RCC 7860 (cell line): Measurements from ENCODE around the gene LAGE3.

Source experiments
- DNase-seq: peaks from one replicate; pipeline ENCODE4 v3.0.0-alpha.2; 2015; ENCODE audit warnings: low spot score
- FAIRE-seq: peaks from 2 replicates; lab custom pipeline; 2012; peaks lifted over from hg19 to GRCh38; lab: Jason Lieb, UNC

The LAGE3 gene

GRCh38 chrX:154481195-154481594 is 2.1 kb upstream of the LAGE3 start:
- DNase-seq (no peak), FAIRE-seq (no peak)

GRCh38 chrX:154477891-154478477 is 1.1 kb downstream of the LAGE3 start:
- FAIRE-seq (no peak), DNase-seq (no peak)

DNA sequence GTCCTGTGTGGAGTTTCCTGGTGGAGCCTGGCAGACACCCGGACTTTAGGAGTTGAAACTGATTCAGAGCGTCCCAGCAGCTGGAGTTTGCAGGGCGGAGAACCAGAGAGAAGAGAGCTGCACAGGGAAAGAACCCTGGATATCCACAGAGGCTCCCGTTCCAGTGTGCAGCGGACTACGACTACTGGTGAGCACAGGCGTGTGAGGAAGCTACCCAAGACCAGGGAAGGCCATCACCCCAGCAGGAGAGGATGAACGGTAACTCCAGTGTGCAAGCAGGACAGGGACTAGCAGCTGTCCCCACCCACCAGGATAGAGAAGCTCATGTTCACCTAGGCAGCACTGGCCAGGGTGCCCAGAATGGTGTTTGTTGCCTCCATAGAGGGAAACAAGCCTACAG is 2.3 kb downstream of the LAGE3 start:
- FAIRE-seq, result no peak
- DNase-seq, result peak; percentile 7

DNA sequence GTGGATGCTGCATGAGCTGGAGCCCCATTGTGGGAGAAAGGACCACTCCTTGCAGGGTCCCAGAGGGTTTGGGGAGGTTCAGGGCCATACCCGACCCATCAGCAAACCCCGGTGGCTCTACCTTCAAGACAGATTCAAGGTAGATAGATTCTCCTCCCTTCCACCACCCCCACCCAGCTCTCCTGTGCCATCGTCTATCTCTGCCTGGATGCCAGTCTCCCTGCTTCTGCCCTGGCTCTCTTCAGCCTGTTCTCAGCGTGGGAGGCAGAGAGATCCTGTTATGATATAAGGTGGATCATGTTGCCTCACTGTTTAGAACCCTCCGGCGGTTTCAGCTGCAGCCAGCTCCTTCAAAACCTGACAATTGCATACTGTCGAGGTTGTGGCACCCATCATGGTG is 5.4 kb downstream of the LAGE3 start:
- DNase-seq, result no peak
- FAIRE-seq, result no peak

DNA sequence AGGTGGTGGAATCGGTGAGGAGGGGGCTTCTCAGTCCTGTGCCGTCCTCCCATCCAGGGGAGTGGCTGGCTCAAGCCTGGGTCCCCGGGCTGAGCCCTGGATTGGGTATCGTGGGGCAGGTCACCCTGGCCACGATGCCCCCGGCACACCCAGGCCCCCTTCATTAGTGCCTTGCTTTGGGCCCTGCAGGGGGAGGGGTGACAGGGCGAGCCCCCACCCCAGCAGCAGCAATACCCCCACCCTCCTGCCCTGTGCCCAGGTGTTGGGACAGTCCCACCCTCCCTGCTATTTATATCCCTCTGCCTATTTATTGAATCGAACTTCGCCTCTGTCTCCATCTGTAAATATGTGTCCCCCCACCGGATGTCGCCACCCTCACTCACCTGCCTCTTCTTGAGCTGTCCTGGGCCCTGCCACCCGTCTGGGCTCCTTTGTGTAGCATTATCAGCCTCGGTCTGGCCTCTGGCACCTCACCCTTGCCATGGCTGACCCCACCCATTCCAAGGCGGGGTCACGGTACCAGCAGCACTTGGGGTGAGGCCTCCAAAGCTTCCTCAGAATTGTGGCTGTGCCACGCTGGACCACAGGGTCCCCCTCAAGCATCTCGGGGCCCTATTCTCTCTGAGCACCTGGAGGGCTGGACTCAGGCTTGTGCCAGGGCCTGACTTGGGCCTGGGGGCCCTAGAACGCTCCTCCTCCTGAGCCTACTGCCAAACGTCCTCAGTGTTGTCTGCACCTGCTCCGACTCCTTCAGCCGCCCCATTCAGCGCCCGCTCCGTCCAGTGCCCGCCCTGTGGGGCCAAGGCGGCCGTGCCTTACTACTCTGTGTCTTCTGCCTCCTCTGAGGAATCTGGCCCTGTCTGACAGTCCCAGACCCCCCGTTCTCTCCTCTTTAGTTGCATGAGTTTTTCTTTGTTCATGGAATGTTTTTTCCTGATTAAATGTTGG is 6.1 kb downstream of the LAGE3 start:
- no peak for FAIRE-seq
- DNase-seq, result no peak

GRCh38 chrX:154471839-154472684 is 7.0 kb downstream of the LAGE3 start:
- FAIRE-seq (no peak), DNase-seq (no peak)

DNA sequence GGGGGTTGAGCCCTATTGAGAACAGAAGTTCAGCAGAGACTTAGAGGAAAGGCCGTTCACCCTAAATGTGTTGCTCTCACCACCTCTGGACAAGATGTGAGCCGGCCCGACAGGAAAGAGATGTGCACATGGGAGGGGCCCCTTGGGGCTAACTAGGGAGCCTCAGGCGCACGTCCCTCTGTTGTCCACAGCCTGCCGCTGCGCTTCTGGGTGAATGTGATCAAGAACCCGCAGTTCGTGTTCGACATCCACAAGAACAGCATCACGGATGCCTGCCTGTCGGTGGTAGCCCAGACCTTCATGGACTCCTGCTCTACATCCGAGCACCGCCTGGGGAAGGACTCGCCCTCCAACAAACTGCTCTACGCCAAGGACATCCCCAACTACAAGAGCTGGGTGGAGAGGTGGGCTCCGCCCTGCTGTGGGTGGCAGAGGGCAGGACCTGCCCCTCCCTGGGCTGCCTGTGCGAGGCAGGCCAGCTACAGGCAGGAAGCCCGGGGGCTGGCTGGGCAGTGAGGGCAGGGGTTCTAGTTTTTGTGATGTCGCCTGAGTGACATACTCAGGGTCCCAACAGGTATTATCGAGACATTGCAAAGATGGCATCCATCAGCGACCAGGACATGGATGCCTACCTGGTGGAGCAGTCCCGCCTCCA is 8.0 kb downstream of the LAGE3 start:
- FAIRE-seq (no peak), DNase-seq (no peak)

GRCh38 chrX:154470434-154470833 is 8.6 kb downstream of the LAGE3 start:
- DNase-seq (no peak), FAIRE-seq (no peak)

DNA sequence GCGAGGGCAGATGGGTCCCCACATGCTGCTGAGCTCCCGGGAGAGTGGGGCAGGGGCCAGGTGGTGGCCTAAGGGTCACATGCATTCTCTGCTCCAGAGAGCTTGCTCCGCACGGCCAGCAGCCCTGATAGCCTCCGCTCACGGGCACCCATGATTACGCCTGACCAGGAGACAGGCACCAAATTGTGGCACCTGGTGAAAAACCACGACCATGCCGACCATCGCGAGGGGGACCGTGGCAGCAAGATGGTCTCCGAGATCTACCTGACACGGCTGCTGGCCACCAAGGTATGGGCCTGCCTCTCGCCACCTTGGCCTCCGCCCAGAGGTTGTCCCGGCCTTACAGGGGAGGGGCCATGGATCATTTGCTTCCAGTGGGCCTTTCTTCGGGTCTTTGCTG is 9.2 kb downstream of the LAGE3 start:
- DNase-seq (no peak), FAIRE-seq (no peak)

- FAIRE-seq, result no peak
- no peak for DNase-seq
Observed at GRCh38 chrX:154469114-154469513, 10.0 kb downstream of the LAGE3 start.

DNA sequence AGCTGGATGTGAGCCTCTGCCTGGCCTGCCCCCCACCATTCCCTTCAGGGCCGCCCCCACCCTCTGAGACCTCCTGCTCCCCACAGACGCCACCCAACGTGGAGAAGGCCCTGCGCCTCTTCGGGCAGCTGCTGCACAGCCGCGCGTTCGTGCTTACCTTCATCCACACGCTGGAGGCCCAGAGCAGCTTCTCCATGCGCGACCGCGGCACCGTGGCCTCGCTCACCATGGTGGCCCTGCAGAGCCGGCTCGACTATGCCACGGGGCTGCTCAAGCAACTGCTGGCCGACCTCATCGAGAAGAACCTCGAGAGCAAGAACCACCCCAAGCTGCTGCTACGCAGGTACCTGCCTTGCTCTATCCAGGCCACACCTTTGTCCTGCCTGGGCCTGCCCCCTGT is 10.9 kb downstream of the LAGE3 start:
- DNase-seq, result no peak
- FAIRE-seq, result no peak

GRCh38 chrX:154467556-154467955 is 11.5 kb downstream of the LAGE3 start:
- no peak for FAIRE-seq
- DNase-seq, result no peak

DNA sequence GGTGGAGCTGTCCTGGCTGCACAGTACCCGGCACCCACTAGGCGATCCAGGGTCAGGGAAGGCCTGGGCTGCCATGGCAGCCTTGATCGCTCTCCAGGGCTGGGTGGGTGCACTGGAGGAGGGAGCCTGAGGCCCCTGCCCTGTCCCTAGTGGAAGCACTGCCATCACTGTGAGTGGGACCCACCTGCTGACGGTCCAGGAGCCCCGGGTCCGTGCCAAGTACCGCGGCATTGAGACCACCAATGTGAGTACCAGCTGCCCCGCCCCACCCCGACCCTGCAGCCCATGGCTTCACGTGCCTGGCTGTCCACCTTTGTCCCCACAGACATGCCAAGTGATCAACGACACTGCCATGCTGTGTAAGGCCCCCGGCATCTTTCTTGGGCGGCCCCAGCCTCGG is 12.2 kb downstream of the LAGE3 start:
- FAIRE-seq (no peak), DNase-seq (no peak)

DNA sequence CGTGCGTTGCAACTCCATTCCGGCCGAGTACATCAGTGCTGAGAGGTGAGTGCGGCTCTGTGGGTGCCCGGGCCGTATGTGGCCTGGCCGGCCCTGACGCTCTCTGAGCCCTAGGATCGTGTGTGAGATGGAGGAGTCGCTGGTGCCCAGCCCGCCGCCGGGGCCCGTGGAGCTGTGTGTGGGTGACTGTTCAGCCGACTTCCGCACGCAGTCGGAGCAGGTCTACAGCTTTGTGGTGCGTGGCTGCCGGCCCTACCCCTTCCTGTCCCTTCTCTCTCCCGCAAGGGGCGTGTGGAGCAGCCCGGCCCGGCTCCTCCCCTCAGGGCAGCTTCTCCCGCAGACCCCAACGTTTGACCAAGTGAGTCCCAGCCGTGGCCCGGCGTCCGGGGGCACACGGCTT is 13.0 kb downstream of the LAGE3 start:
- FAIRE-seq (no peak), DNase-seq (no peak)

DNA sequence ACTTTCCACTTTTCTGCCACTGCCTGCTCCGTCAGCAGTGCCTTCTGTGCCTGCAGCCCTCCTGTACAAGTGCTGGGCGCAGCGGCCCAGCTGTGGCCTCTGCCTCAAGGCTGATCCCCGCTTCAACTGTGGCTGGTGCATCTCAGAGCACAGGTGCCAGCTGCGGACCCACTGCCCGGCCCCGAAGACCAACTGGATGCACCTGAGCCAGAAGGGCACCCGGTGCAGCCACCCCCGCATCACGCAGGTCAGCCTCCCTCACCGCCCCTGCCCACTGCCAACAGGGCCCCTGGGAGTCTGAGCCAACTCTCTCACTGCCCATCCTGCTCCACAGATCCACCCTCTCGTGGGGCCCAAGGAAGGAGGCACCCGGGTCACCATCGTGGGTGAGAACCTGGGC is 13.5 kb downstream of the LAGE3 start:
- DNase-seq (no peak), FAIRE-seq (no peak)

DNA sequence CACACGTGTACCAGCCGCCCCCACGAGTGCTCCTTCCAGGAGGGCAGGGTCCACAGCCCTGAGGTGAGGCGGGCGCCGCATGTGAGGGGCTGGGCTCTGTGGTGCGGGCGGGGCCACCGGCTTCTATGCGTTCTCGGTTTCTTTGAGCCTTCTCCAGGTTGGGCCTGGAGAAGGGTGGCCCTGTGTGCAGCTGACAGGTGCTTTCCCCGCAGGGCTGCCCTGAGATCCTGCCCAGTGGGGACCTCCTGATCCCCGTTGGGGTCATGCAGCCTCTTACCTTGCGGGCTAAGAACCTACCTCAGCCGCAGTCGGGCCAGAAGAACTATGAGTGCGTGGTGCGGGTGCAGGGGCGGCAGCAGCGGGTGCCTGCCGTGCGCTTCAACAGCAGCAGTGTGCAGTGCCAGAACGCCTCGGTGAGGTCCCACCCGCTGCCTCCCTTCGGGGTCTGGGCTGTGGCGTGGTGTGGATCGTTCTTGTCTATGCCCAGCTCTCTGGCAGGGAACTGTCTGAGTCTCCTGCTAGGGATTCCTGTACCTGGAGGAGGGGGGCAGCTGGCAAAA is 14.2 kb downstream of the LAGE3 start:
- FAIRE-seq, result no peak
- no peak for DNase-seq

- FAIRE-seq, result no peak
- no peak for DNase-seq
Observed at GRCh38 chrX:154463611-154464220, 15.4 kb downstream of the LAGE3 start.

DNA sequence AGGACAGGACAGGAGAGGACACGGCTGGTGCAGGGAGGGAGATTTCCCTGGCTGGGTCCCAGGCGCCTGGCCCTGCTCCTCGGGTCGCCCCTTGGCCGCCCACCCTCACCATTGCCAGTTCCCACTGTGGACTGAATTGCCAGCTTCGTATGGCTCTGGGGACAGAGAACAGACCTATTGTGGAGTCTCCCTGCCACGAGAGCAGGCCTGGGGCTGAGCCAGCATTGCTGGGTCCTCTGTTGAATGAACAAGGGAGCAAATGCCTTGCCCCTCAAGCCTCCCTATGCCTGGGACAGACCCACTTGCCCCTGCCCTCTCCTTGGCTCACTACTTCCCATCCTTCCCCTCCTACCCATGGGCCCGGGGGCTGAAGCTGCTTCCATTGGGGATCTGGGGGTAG is 16.7 kb downstream of the LAGE3 start:
- DNase-seq, result no peak
- FAIRE-seq, result no peak

DNA sequence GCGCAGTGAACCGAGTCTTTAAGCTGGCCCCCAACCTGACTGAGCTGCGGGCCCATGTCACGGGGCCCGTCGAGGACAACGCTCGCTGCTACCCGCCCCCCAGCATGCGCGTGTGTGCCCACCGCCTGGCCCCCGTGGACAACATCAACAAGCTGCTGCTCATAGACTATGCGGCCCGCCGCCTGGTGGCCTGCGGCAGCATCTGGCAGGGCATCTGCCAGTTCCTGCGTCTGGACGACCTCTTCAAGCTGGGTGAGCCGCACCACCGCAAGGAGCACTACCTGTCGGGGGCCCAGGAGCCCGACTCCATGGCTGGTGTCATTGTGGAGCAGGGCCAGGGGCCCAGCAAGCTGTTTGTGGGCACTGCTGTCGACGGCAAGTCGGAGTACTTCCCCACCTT is 18.8 kb downstream of the LAGE3 start:
- DNase-seq (no peak), FAIRE-seq (no peak)

GRCh38 chrX:154459832-154460231 is 19.2 kb downstream of the LAGE3 start:
- no peak for FAIRE-seq
- DNase-seq, result no peak
